K562 treated with DMSO at 1 percent for 12 hours (cell line): Measurements from ENCODE around the gene C1QL1. TPM values are rescaled to one million over a fixed set of nuclear protein-coding genes. Genes with fewer than 3 reads are reported as not detected.

Experiments
- total RNA-seq: library from RNA; unstranded; fragments of 300-600 nt; gene quantifications from 2 replicates; pipeline ENCODE4 v1.2.3, GENCODE V29; 2022; ENCODE audit not compliant: insufficient read depth

The C1QL1 gene
- total RNA-seq = 1.3 and 1.7 TPM in 2 replicates

DNA sequence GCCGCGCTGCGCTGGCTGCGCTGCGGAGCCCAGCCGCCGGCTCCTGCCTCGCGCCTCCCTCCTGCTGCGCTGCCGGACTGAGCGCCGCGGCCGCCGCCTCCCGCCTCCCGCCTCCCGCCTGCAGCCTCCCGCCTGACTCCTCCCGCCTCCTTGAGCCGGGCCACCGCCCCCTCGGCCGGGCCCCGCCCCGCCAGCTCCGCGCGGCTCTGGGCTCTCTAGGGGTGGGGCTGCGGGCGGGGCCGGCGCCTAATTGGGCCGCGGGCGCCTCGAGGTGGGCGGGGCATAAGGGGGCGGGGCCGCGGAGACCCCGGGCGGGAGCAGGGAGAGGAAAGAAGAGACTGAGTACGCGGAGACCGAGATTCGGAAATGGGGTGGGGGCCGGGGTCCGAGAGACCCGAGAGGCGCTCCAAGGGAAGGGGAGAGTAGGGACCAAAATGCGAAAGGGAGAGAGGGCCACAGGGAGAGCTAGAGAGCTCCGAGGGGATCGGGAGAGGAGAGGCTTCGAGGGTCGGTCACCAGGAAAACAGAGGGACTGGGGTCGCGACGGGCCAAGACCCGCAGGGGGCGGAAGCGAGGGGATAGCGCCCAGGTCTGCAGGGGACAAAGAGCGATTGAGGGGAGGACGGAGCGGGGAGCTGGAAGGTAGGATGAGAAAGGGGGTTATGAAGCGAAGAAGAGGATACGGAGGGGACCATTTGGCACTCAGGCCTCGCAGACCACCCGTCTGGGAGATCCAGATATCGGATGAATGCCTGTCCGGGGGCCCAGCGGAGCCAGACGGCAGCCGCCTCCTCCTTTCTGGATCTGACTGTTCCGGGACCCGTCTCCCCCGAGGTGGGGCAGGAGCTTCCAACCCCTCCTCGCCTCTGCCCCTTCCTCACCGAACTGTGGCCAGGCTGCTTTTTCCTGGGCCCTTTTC lies at the start of gene C1QL1:
Gene C1QL1, minus strand, starts transcription at position 79 of the 919 bp plus-strand sequence. CDS start 255 bp downstream, outside the sequence.

DNA sequence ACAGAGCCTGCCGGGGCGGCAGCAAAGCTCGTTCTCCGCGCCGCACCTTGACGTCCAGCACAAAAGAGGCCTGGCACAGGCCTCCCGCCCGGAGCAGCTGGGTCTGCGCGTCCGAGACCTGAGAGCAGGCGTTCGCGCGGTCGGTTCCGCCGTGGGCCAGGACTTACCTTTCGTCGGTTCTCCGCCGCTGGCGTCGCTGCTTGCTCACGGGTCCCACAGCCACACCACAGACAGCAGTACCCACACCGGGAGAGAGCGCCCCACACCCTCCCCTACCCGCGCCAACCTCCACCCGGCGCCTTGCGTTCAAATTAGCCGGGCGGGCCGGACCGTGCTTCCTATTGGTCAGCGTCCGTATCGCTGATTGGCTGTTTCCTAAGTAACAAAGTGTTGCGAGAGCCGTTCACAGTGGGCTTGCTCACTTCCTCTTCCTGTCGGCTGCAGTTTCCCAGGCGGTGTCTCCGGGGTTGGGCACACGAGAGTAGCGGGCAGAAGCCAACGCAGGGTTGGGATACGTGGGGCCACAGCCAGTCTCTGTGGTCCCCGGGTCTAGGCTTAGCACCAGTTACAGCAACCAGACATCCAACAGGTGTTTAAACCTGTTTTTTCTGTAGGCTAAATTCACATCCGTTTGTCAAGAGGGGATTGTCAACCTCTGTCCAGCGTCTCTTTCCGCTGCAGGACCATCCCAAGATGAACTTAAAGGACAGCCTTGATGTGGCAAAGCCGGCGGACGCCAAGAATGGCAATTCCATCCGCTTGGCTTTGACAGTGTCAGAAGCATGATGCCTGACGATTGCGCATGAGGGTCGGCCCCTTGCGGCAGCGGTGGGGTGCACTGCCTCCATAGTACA lies 20.4 kb downstream of the C1QL1 start, which contains the start of gene KIF18B:
Gene KIF18B, minus strand, starts transcription at position 313 of the 854 bp plus-strand sequence. CDS start 11,429 bp downstream, outside the sequence.

DNA sequence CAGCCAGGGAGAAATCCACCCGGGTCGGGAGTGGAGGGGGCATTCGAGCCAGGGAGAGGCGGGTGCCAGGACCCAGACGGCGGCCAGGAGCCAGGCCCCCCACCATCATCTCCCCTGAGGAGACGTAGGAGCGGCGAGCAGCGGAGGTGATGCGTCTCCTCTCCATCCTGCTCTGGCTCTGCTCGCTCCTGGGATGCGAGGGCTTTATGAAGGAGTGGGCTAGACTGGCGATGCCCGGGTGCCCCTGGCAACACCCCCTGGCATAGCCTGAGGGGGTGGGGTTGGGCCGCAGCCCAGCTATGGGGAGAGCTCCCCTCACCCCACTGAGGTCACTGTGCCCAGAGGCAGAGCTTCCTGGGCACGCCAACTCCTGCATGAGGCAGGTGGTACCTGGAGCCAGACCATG lies 52.8 kb downstream of the C1QL1 start, which contains the start of gene GFAP:
Gene GFAP, minus strand, starts transcription at position 180 of the 406 bp plus-strand sequence. Its CDS starts 14 bp downstream, at position 166.

Other genes starting within 250 kb of the C1QL1 start
- 1.5 TPM in 1 of 2 replicates, not detected in the other for gene ADAM11, start 209.3 kb downstream of the C1QL1 start, total RNA-seq
- gene GJC1, start 138.0 kb downstream of the C1QL1 start, total RNA-seq = 0.36 TPM in 1 of 2 replicates, not detected in the other
- gene HIGD1B, start 120.4 kb downstream of the C1QL1 start, total RNA-seq = not detected in 2 replicates
- 54.1 and 93.8 TPM in 2 replicates for gene EFTUD2, start 68.9 kb downstream of the C1QL1 start, total RNA-seq
- 2.4 and 3.9 TPM in 2 replicates for gene GFAP, start 52.8 kb downstream of the C1QL1 start, total RNA-seq
- gene KIF18B, start 20.5 kb downstream of the C1QL1 start, total RNA-seq = 9.7 and 24.0 TPM in 2 replicates
- gene DCAKD, start 83.3 kb upstream of the C1QL1 start, total RNA-seq = 34.3 and 53.4 TPM in 2 replicates
- 101 and 125 TPM in 2 replicates for gene NMT1, start 93.0 kb upstream of the C1QL1 start, total RNA-seq
- 9.7 and 13.1 TPM in 2 replicates for gene PLCD3, start 164.2 kb upstream of the C1QL1 start, total RNA-seq
- 8.4 and 17.7 TPM in 2 replicates for gene ACBD4, start 167.4 kb upstream of the C1QL1 start, total RNA-seq
- gene HEXIM1, start 180.2 kb upstream of the C1QL1 start, total RNA-seq = 21.7 and 39.1 TPM in 2 replicates
- gene HEXIM2, start 193.6 kb upstream of the C1QL1 start, total RNA-seq = 7.4 and 7.9 TPM in 2 replicates